SU-DHL-6 (cell line): ENCODE data around the gene NDUFB7.

Experiments used
- H2AFZ ChIP-seq: fragments of 200-600 bp; sonication (generic); 2 replicates; pipeline ENCODE4 v1.6.1; 2014; ENCODE audit warnings: low read depth, mild to moderate bottlenecking, moderate library complexity, mixed read lengths, antibody characterized with exemption, low read length; ENCODE audit not compliant: severe bottlenecking
- H3F3A ChIP-seq: fragments of 200-600 bp; shearing (Covaris generic); 2 replicates; pipeline ENCODE4 v1.6.0; 2016; ENCODE audit warnings: antibody characterized with exemption, mild to moderate bottlenecking; ENCODE audit not compliant: insufficient read depth
- H3K27ac ChIP-seq: fragments of 200-600 bp; sonication (generic); 2 replicates; pipeline ENCODE4 v1.5.1; 2016; ENCODE audit warnings: low read depth, mild to moderate bottlenecking, low read length, moderate library complexity, mixed read lengths
- H3K27me3 ChIP-seq: fragments of 200-600 bp; sonication (generic), shearing (Covaris generic); 2 replicates; pipeline ENCODE4 v1.6.0; 2014; ENCODE audit warnings: mild to moderate bottlenecking, low read length
- H3K36me3 ChIP-seq: fragments of 200-600 bp; sonication (generic); 2 replicates; pipeline ENCODE4 v1.6.1; 2014; ENCODE audit warnings: mild to moderate bottlenecking, low read length, mixed read lengths
- H3K4me2 ChIP-seq: fragments of 300-600, 200-600 bp; shearing (Covaris generic), sonication (generic); 2 replicates; pipeline ENCODE4 v1.6.0; 2014; ENCODE audit warnings: low read length, low read depth, mild to moderate bottlenecking; ENCODE audit not compliant: poor library complexity, severe bottlenecking
- H3K4me3 ChIP-seq: fragments of 200-600 bp; sonication (generic); 2 replicates; pipeline ENCODE4 v1.5.1; 2014; ENCODE audit warnings: antibody characterized with exemption, low read length, mild to moderate bottlenecking, mixed read lengths; ENCODE audit not compliant: insufficient read depth, poor library complexity, severe bottlenecking
- H3K79me2 ChIP-seq: fragments of 200-600 bp; sonication (generic); 2 replicates; pipeline ENCODE4 v1.6.1; 2014; ENCODE audit warnings: mild to moderate bottlenecking, low read length, moderate library complexity; ENCODE audit not compliant: insufficient read depth
- H3K9ac ChIP-seq: fragments of 200-600 bp; sonication (generic); 2 replicates; pipeline ENCODE4 v1.7.0; 2014; ENCODE audit warnings: mild to moderate bottlenecking, low read length
- H3K9me2 ChIP-seq: fragments of 200-600 bp; sonication (generic); replicated peaks from 2 replicates; pipeline ENCODE4 v1.6.1; 2014; ENCODE audit warnings: low read length; ENCODE audit not compliant: insufficient read depth
- H3K9me3 ChIP-seq: fragments of 200-600 bp; sonication (generic); 2 replicates; pipeline ENCODE4 v1.6.1; 2014; ENCODE audit warnings: low read length, mixed read lengths; ENCODE audit not compliant: insufficient read depth
- H4K20me1 ChIP-seq: fragments of 200-600 bp; sonication (generic); 2 replicates; pipeline ENCODE4 v1.6.1; 2014; ENCODE audit warnings: low read depth, mild to moderate bottlenecking, antibody characterized with exemption, low read length, moderate library complexity, mixed read lengths
- CTCF ChIP-seq: fragments of 200-600 bp; sonication (generic); IDR thresholded peaks from one replicate; pipeline ENCODE4 v1.5.1; 2017; ENCODE audit warnings: antibody characterized with exemption, mild to moderate bottlenecking, low read length, moderate library complexity; ENCODE audit not compliant: insufficient read depth, poor library complexity, severe bottlenecking
- EZH2phosphoT487 ChIP-seq: fragments of 200-600 bp; sonication (generic), shearing (Covaris generic); conservative IDR thresholded peaks from 2 replicates; pipeline ENCODE4 v1.6.1; 2018; ENCODE audit warnings: mild to moderate bottlenecking, antibody characterized with exemption, low read length, moderate library complexity, mixed read lengths

Gene NDUFB7

GRCh38 chr19:14545716-14546082, 26.2 kb downstream of the NDUFB7 start:
- H3K36me3 ChIP-seq: no peaks in the 10 kb centered on the region
- no peaks in the 10 kb centered on the region; the same call in 1 of the 2 replicates for H3F3A ChIP-seq
- no peaks in the 10 kb centered on the region for H4K20me1 ChIP-seq
- no peak overlapping the region for H3K27ac ChIP-seq
- H3K27me3 ChIP-seq: no peaks in the 10 kb centered on the region
- H3K79me2 ChIP-seq: peaks cover 56% of the 10 kb centered on the region
- H2AFZ ChIP-seq: no peak overlapping the region
- H3K9ac ChIP-seq: no peak overlapping the region
- TF ChIP-seq EZH2phosphoT487 (no peak), CTCF (no peak)
- no peaks in the 10 kb centered on the region for H3K9me3 ChIP-seq
- no peak overlapping the region for H3K4me2 ChIP-seq
- no peak overlapping the region for H3K4me3 ChIP-seq
- no peaks in the 10 kb centered on the region for H3K9me2 ChIP-seq

- no peak overlapping the region for H2AFZ ChIP-seq
- no peaks in the 10 kb centered on the region for H3K9me2 ChIP-seq
- H3F3A ChIP-seq: no peaks in the 10 kb centered on the region; the same call in 1 of the 2 replicates
- H4K20me1 ChIP-seq: no peaks in the 10 kb centered on the region
- no peak overlapping the region for H3K4me2 ChIP-seq
- no peaks in the 10 kb centered on the region for H3K9me3 ChIP-seq
- TF ChIP-seq EZH2phosphoT487 (no peak), CTCF (no peak)
- H3K9ac ChIP-seq: no peak overlapping the region
- no peak overlapping the region for H3K27ac ChIP-seq
- H3K4me3 ChIP-seq: no peak overlapping the region
- no peaks in the 10 kb centered on the region for H3K27me3 ChIP-seq
- H3K36me3 ChIP-seq: no peaks in the 10 kb centered on the region
- H3K79me2 ChIP-seq: peaks cover 60% of the 10 kb centered on the region
These were observed 26.7 kb downstream of the NDUFB7 start for GRCh38 chr19:14544977-14545715.

GRCh38 chr19:14544047-14544446, 27.8 kb downstream of the NDUFB7 start:
- H3K36me3 ChIP-seq: no peaks in the 10 kb centered on the region
- no peaks in the 10 kb centered on the region; the same call in 1 of the 2 replicates for H3F3A ChIP-seq
- no peak overlapping the region for H3K4me2 ChIP-seq
- H3K27ac ChIP-seq: no peak overlapping the region
- H3K27me3 ChIP-seq: no peaks in the 10 kb centered on the region
- TF ChIP-seq EZH2phosphoT487 (no peak), CTCF (no peak)
- no peak overlapping the region for H2AFZ ChIP-seq
- H3K9ac ChIP-seq: no peak overlapping the region
- H3K4me3 ChIP-seq: no peak overlapping the region
- H4K20me1 ChIP-seq: no peaks in the 10 kb centered on the region
- H3K9me2 ChIP-seq: no peaks in the 10 kb centered on the region
- H3K79me2 ChIP-seq: peaks cover 62% of the 10 kb centered on the region
- H3K9me3 ChIP-seq: no peaks in the 10 kb centered on the region
